Activated CD8-positive, alpha-beta memory T cell treated with anti-CD3 and anti-CD28 coated beads for 48 hours (primary cell): Measurements from ENCODE around the gene STAT5B.
"Not testable (repeated sequence)": the region's sequence is repeated elsewhere in the genome, so short reads cannot be mapped to it uniquely, and the experiment has no call there.

Experiments
- DNase-seq, 3 experiments: peaks; one replicate each; pipeline ENCODE4 v3.0.0-alpha.2; 2020; ENCODE audit warnings: low read depth in 2 of 3, low spot score in 2 of 3

Gene STAT5B

GRCh38 chr17:42197564-42198156, 78.5 kb downstream of the STAT5B start:
- DNase-seq, result no peak

GRCh38 chr17:42193969-42194899, 82.0 kb downstream of the STAT5B start, which contains the start of gene GHDC:
Gene GHDC (minus strand): TSS chr17:42194494. CDS start chr17:42193581, 913 bp downstream.
- DNase-seq, result peak in 2 of 3 experiments; percentile 46 to 54

- DNase-seq, result no peak
Measured at GRCh38 chr17:42193216-42193968, 82.8 kb downstream of the STAT5B start.

GRCh38 chr17:42192189-42193126, 83.7 kb downstream of the STAT5B start:
- DNase-seq, result no peak

- no peak for DNase-seq
Measured at GRCh38 chr17:42191275-42191608, 84.9 kb downstream of the STAT5B start.

GRCh38 chr17:42190491-42191274, 85.5 kb downstream of the STAT5B start:
- no peak for DNase-seq

GRCh38 chr17:42189651-42189965, 86.6 kb downstream of the STAT5B start:
- no peak for DNase-seq

GRCh38 chr17:42188749-42189650, 87.2 kb downstream of the STAT5B start:
- DNase-seq, result no peak

- no peak for DNase-seq
Measured at GRCh38 chr17:42187833-42188232, 88.4 kb downstream of the STAT5B start.

GRCh38 chr17:42186191-42186590, 90.0 kb downstream of the STAT5B start:
- DNase-seq, result not testable (repeated sequence)

- DNase-seq, result no peak
Measured at GRCh38 chr17:42185621-42185930, 90.6 kb downstream of the STAT5B start.

GRCh38 chr17:42184713-42185620, 91.2 kb downstream of the STAT5B start, which contains the start of gene HCRT:
Gene HCRT (minus strand): TSS chr17:42185452. CDS start chr17:42185365, 87 bp downstream.
- no peak for DNase-seq

- DNase-seq, result peak; percentile 58 to 66 (median 61)
Measured at GRCh38 chr17:42183741-42184711, 92.2 kb downstream of the STAT5B start.

- DNase-seq, result no peak
Measured at GRCh38 chr17:42182927-42183734, 93.1 kb downstream of the STAT5B start.

GRCh38 chr17:42181851-42182207, 94.4 kb downstream of the STAT5B start:
- no peak for DNase-seq
